Lower leg skin (tissue), 4 donors: ENCODE measurements around the gene IFRD2. TPM values are rescaled to one million over a fixed set of nuclear protein-coding genes. Genes with fewer than 3 reads are reported as not detected.

Source experiments
- DNase-seq, 2 donors: peaks; one replicate each; pipeline ENCODE4 v3.0.0-alpha.2; 2019; ENCODE audit warnings: low spot score in 2 of 2
- H3K4me3 ChIP-seq: fragments of 200-600 bp; sonication (generic); 2 replicates; pipeline ENCODE4 v1.5.1; 2017; ENCODE audit warnings: mild to moderate bottlenecking, low read depth; ENCODE audit not compliant: poor library complexity, severe bottlenecking
- CTCF ChIP-seq, 3 donors: fragments of 450-650 bp; IDR thresholded peaks; one replicate each; pipeline ENCODE4 v1.5.1; 2016; ENCODE audit warnings: antibody characterized with exemption in 3 of 3, mild to moderate bottlenecking in 3 of 3, moderate library complexity in 2 of 3
- POLR2A ChIP-seq, 2 donors: fragments of 450-650 bp; IDR thresholded peaks; one replicate each; pipeline ENCODE4 v1.6.1; 2016 to 2017; ENCODE audit warnings: antibody characterized with exemption in 2 of 2, mild to moderate bottlenecking in 1 of 2, moderate library complexity in 1 of 2
- WGBS, 2 donors: methylation state at CpG; one replicate each; pipeline ENCODE4 v1.1.5; 2018; 5-methylcytosine and 5-hydroxymethylcytosine counted together
- intact Hi-C: fragments of 100-400 bp; cut with DNase I; formaldehyde crosslinking; loops from one replicate; pipeline ENCODE4 v1.15.0; 2023; ENCODE audit warnings: low total_unique reads
- total RNA-seq, 4 donors: library from RNA; depleted of rRNA; stranded (reverse); fragments of >200 nt; gene quantifications; one replicate each; pipeline ENCODE4 v1.1.0, GENCODE V29; 2016

The IFRD2 gene
- total RNA-seq: 10 to 100 TPM; 32.9 to 69.0 (median 39.8) TPM

GRCh38 chr3:50292159-50293078 lies at the start of gene IFRD2:
TSS of gene IFRD2 (minus strand) at chr3:50292429. CDS start at chr3:50292274, 155 bp downstream.
- TF ChIP-seq CTCF (IDR thresholded peaks at IDR 0.05) (no peak), POLR2A (IDR thresholded peaks at IDR 0.05) (no peak)

GRCh38 chr3:50341537-50341936 lies 49.3 kb upstream of the IFRD2 start:
- intact Hi-C loops: no loop called here
- TF ChIP-seq POLR2A (IDR thresholded peaks at IDR 0.05): no peak
- TF ChIP-seq CTCF (IDR thresholded peaks at IDR 0.05): no peak
- 75 to 91% methylated on average over 9 of the region's 9 CpGs for WGBS, 2 donors
- no peak for DNase-seq
- no peak overlapping the region for H3K4me3 ChIP-seq

More at GRCh38 chr3:50292159-50293078, at the start of gene IFRD2:
- intact Hi-C loops: no loop called here
- 2 to 3% methylated on average over 6 to 63 of the region's 67 CpGs for WGBS, 2 donors
- H3K4me3 ChIP-seq: peak within 1 kb of the TSS; percentile 82
- peak; percentile 96 to 99 for DNase-seq

- TF ChIP-seq POLR2A (IDR thresholded peaks at IDR 0.05) (peak in 1 of 2 donors; percentile 16), CTCF (IDR thresholded peaks at IDR 0.05) (no peak)
- peak; percentile 81 to 96 for DNase-seq
- intact Hi-C loops: no loop called here
- WGBS, 2 donors: 4 to 6% methylated on average over 34 to 50 of the region's 85 CpGs
- peak within 1 kb of the TSS; percentile 26 for H3K4me3 ChIP-seq
These were observed 48.5 kb upstream of the IFRD2 start, which contains the start of gene RASSF1 for GRCh38 chr3:50340448-50341329. TSS of gene RASSF1 (minus strand) at chr3:50340836. CDS start at chr3:50340805, 31 bp downstream.

GRCh38 chr3:50340147-50340447 lies 47.9 kb upstream of the IFRD2 start:
- peak overlapping the region; percentile 26 for H3K4me3 ChIP-seq
- intact Hi-C loops: no loop called here
- TF ChIP-seq POLR2A (IDR thresholded peaks at IDR 0.05): no peak
- no peak for TF ChIP-seq CTCF (IDR thresholded peaks at IDR 0.05)
- 6 to 8% methylated on average over 5 to 9 of the region's 9 CpGs for WGBS, 2 donors
- no peak for DNase-seq

GRCh38 chr3:50339485-50340146 lies 47.4 kb upstream of the IFRD2 start:
- WGBS, 2 donors: 75 to 78% methylated on average over 14 of the region's 14 CpGs
- H3K4me3 ChIP-seq: no peak overlapping the region
- intact Hi-C loops: no loop called here
- DNase-seq: no peak
- TF ChIP-seq CTCF (IDR thresholded peaks at IDR 0.05) (no peak), POLR2A (IDR thresholded peaks at IDR 0.05) (no peak)
